IMR-90 (cell line): ENCODE data around the gene FBXO31. TPM values are rescaled to one million over a fixed set of nuclear protein-coding genes. Genes with fewer than 3 reads are reported as not detected.

Experiments
- ATAC-seq: fragments of 200-7000 bp; cut with Tn5 transposase; 2 replicates; pipeline ENCODE4 v1.9.1; 2020; ENCODE audit warnings: low read depth, mild to moderate bottlenecking, moderate library complexity
- BruUV-seq: library from RNA; stranded (reverse); fragments of 400-500 nt; replicated peaks from 2 replicates; lab custom pipeline; 2021; lab: Mats Ljungman, UMichigan
- CTCF ChIA-PET: fragments of 300-600 bp; formaldehyde crosslinking; extraction: SDS; loops from one replicate; lab custom pipeline; 2021; ENCODE audit warnings: antibody characterized with exemption; lab: Yijun Ruan, JAX
- POLR2A ChIA-PET: fragments of 300-600 bp; sonication (Branson Sonifier 250); formaldehyde crosslinking; loops from one replicate; lab custom pipeline; 2022; ENCODE audit warnings: antibody characterized with exemption; ENCODE audit not compliant: unreplicated experiment; lab: Charles Lee
- DNase-seq: peaks from one replicate; pipeline ENCODE4 v3.0.0; 2013
- H2AFZ ChIP-seq: replicated peaks from 2 replicates; pipeline ENCODE3; 2013; ENCODE audit warnings: low read length, mild to moderate bottlenecking; ENCODE audit not compliant: poor library complexity
- H2AK5ac ChIP-seq: 2 replicates; pipeline ENCODE4 v1.6.1; 2013; ENCODE audit warnings: low read depth, low read length, inconsistent platforms
- H2AK9ac ChIP-seq: replicated peaks from 2 replicates; pipeline ENCODE3; 2013; ENCODE audit warnings: mild to moderate bottlenecking, low read depth, low read length, moderate library complexity; ENCODE audit not compliant: poor library complexity
- H2BK120ac ChIP-seq: 2 replicates; pipeline ENCODE4 v1.6.1; 2013; ENCODE audit warnings: low read depth, low read length, inconsistent platforms
- H2BK15ac ChIP-seq: 3 replicates; pipeline ENCODE4 v1.6.1; 2013; ENCODE audit warnings: low read depth, low read length, inconsistent platforms
- H2BK20ac ChIP-seq: 2 replicates; pipeline ENCODE4 v1.6.1; 2013; ENCODE audit warnings: low read depth, mild to moderate bottlenecking, inconsistent platforms, low read length, moderate library complexity
- H2BK5ac ChIP-seq: 2 replicates; pipeline ENCODE4 v1.6.1; 2013; ENCODE audit warnings: mild to moderate bottlenecking, low read depth, low read length, inconsistent platforms; ENCODE audit not compliant: poor library complexity, severe bottlenecking
- H3K14ac ChIP-seq: replicated peaks from 2 replicates; pipeline ENCODE4 v1.6.1; 2013; ENCODE audit warnings: low read depth, low read length, inconsistent platforms
- H3K18ac ChIP-seq: 2 replicates; pipeline ENCODE4 v1.6.1; 2013; ENCODE audit warnings: low read depth, low read length, control low read depth
- H3K23ac ChIP-seq: 2 replicates; pipeline ENCODE4 v1.6.1; 2013; ENCODE audit warnings: low read depth, low read length, inconsistent platforms
- H3K27ac ChIP-seq: 2 replicates; pipeline ENCODE4 v1.5.1; 2013; ENCODE audit warnings: mild to moderate bottlenecking, control low read depth, low read length; ENCODE audit not compliant: insufficient read depth
- H3K27me3 ChIP-seq: 2 replicates; pipeline ENCODE4 v1.6.1; 2013; ENCODE audit warnings: low read length; ENCODE audit not compliant: control insufficient read depth, insufficient read depth
- H3K36me3 ChIP-seq: 2 replicates; pipeline ENCODE4 v1.6.1; 2013; ENCODE audit warnings: low read length, mixed read lengths; ENCODE audit not compliant: control insufficient read depth, insufficient read depth
- H3K4ac ChIP-seq: 2 replicates; pipeline ENCODE4 v1.6.1; 2013; ENCODE audit warnings: low read depth, low read length, inconsistent platforms
- H3K4me1 ChIP-seq: 2 replicates; pipeline ENCODE4 v1.6.1; 2013; ENCODE audit warnings: low read length, mixed read lengths; ENCODE audit not compliant: control insufficient read depth, insufficient read depth
- H3K4me2 ChIP-seq: 2 replicates; pipeline ENCODE4 v1.6.1; 2013; ENCODE audit warnings: low read depth, mild to moderate bottlenecking, control low read depth, low read length, moderate library complexity
- H3K4me3 ChIP-seq: 2 replicates; pipeline ENCODE4 v1.5.1; 2013; ENCODE audit warnings: low read depth, mild to moderate bottlenecking, control low read depth, low read length, moderate library complexity; ENCODE audit not compliant: insufficient read depth
- H3K56ac ChIP-seq: 2 replicates; pipeline ENCODE4 v1.6.1; 2013; ENCODE audit warnings: low read length, inconsistent platforms; ENCODE audit not compliant: insufficient read depth; ENCODE audit errors: extremely low read depth
- H3K79me1 ChIP-seq, 2 experiments: 2 replicates each; pipeline ENCODE4 v1.6.1; 2013; ENCODE audit warnings: low read length in 2 of 2, inconsistent platforms in 1 of 2, low read depth in 1 of 2
- H3K9ac ChIP-seq: 2 replicates; pipeline ENCODE4 v1.6.1; 2013; ENCODE audit warnings: low read depth, low read length, control low read depth
- H3K9me1 ChIP-seq: 2 replicates; pipeline ENCODE4 v1.6.1; 2013; ENCODE audit warnings: low read length, inconsistent platforms; ENCODE audit not compliant: insufficient read depth
- H3K9me3 ChIP-seq: 2 replicates; pipeline ENCODE4 v1.6.1; 2013; ENCODE audit warnings: low read length; ENCODE audit not compliant: control insufficient read depth, insufficient read depth
- H4K20me1 ChIP-seq: 2 replicates; pipeline ENCODE4 v1.6.1; 2013; ENCODE audit warnings: low read length, inconsistent platforms; ENCODE audit not compliant: insufficient read depth
- H4K5ac ChIP-seq: 2 replicates; pipeline ENCODE4 v1.6.1; 2013; ENCODE audit warnings: mild to moderate bottlenecking, low read depth, low read length, control low read depth
- H4K8ac ChIP-seq, 2 experiments: 2 replicates each; pipeline ENCODE4 v1.6.1; 2013; ENCODE audit warnings: low read depth in 2 of 2, low read length in 2 of 2, control low read depth in 1 of 2, inconsistent platforms in 1 of 2
- H4K91ac ChIP-seq: 2 replicates; pipeline ENCODE4 v1.6.1; 2013; ENCODE audit warnings: low read depth, low read length, inconsistent platforms; ENCODE audit not compliant: insufficient read depth
- BHLHE40 ChIP-seq: fragments of 150-350 bp; IDR thresholded peaks from 2 replicates; pipeline ENCODE4 v1.6.1; 2016; ENCODE audit warnings: mild to moderate bottlenecking, low read depth, low read length
- CEBPB ChIP-seq: IDR thresholded peaks from 2 replicates; pipeline ENCODE4 v1.6.1; 2012; ENCODE audit warnings: low read depth, low read length, improper control_type of control experiment
- CHD1 ChIP-seq: IDR thresholded peaks from 2 replicates; pipeline ENCODE4 v1.6.1; 2012; ENCODE audit warnings: low read depth, low read length, improper control_type of control experiment
- FOS ChIP-seq: fragments of 150-350 bp; IDR thresholded peaks from 2 replicates; pipeline ENCODE4 v1.6.1; 2016; ENCODE audit warnings: low read depth, low read length
- MAFK ChIP-seq: IDR thresholded peaks from 2 replicates; pipeline ENCODE4 v1.6.1; 2012; ENCODE audit warnings: low read depth, low read length, improper control_type of control experiment
- MAZ ChIP-seq: IDR thresholded peaks from 2 replicates; pipeline ENCODE4 v1.6.1; 2012; ENCODE audit warnings: low read depth, mild to moderate bottlenecking, low read length, improper control_type of control experiment, moderate library complexity, borderline replicate concordance
- MXI1 ChIP-seq: IDR thresholded peaks from 2 replicates; pipeline ENCODE4 v1.6.1; 2012; ENCODE audit warnings: low read depth, mild to moderate bottlenecking, low read length, moderate library complexity, borderline replicate concordance
- NFE2L2 ChIP-seq: fragments of 150-350 bp; IDR thresholded peaks from 2 replicates; pipeline ENCODE4 v1.6.1; 2016; ENCODE audit warnings: low read depth, mild to moderate bottlenecking, low read length
- POLR2A ChIP-seq: IDR thresholded peaks from 2 replicates; pipeline ENCODE4 v1.6.1; 2012; ENCODE audit warnings: mild to moderate bottlenecking, low read depth, low read length
- RAD21 ChIP-seq: IDR thresholded peaks from 2 replicates; pipeline ENCODE4 v1.6.1; 2012; ENCODE audit warnings: low read length, improper control_type of control experiment
- RCOR1 ChIP-seq: IDR thresholded peaks from 2 replicates; pipeline ENCODE4 v1.6.1; 2012; ENCODE audit warnings: mild to moderate bottlenecking, low read length, improper control_type of control experiment; ENCODE audit not compliant: insufficient replicate concordance
- RFX5 ChIP-seq: IDR thresholded peaks from 2 replicates; pipeline ENCODE4 v1.8.0; 2012; ENCODE audit warnings: low read depth, mild to moderate bottlenecking, low read length, moderate library complexity
- SMC3 ChIP-seq: fragments of 150-350 bp; IDR thresholded peaks from 2 replicates; pipeline ENCODE4 v1.6.1; 2016; ENCODE audit warnings: low read depth, mild to moderate bottlenecking, antibody characterized with exemption, low read length, moderate library complexity
- WGBS, 2 experiments: methylation state at CpG; one replicate each; pipeline versions ENCODE4 v1.1.5 to v1.1.7; 2013; ENCODE audit warnings: missing lambda C conversion rate in 2 of 2; ENCODE audit not compliant: insufficient read length in 1 of 2; ENCODE audit errors: extremely low coverage in 2 of 2; 5-methylcytosine and 5-hydroxymethylcytosine counted together
- dilution Hi-C: fragments of 300-500 bp; cut with HindIII; formaldehyde crosslinking; loops from one replicate; pipeline ENCODE4 v1.14.3; 2018; ENCODE audit warnings: low sequenced_read_pairs; ENCODE audit not compliant: unreplicated experiment
- in situ Hi-C: fragments of 300-500 bp; cut with MboI; formaldehyde crosslinking; loops from 3 replicates; pipeline ENCODE4 v1.14.3; 2019; ENCODE audit warnings: low sequenced_read_pairs, inconsistent platforms, mixed read lengths
- intact Hi-C: fragments of 100-400 bp; cut with micrococcal nuclease; formaldehyde crosslinking; loops from 2 replicates; pipeline ENCODE4 v1.10.0; 2022
- polyA plus RNA-seq, 3 experiments: library from polyadenylated mRNA; depleted of rRNA; stranded (reverse); fragments of >200 nt; gene quantifications; 2 replicates each; pipeline ENCODE4 v1.2.3, GENCODE V29; 2012; ENCODE audit warnings: low replicate concordance in 1 of 3
- total RNA-seq: library from RNA; depleted of rRNA; stranded (reverse); fragments of >200 nt; gene quantifications from 2 replicates; pipeline ENCODE4 v1.2.3, GENCODE V29; 2012
- TF ChIP-seq, protein P1 (sequence below): fragments of 150-350 bp; IDR thresholded peaks from 2 replicates; pipeline ENCODE4 v1.6.1; 2016; ENCODE audit warnings: low read depth, mild to moderate bottlenecking, low read length, moderate library complexity, borderline replicate concordance
- TF ChIP-seq, protein P2 (sequence below): fragments of 150-350 bp; IDR thresholded peaks from 2 replicates; pipeline ENCODE4 v1.6.1; 2017; ENCODE audit warnings: mild to moderate bottlenecking, antibody characterized with exemption, low read length, low read depth
- TF ChIP-seq, protein P3 (sequence below): conservative IDR thresholded peaks from 2 replicates; pipeline ENCODE4 v1.5.1; 2012; ENCODE audit warnings: mild to moderate bottlenecking, low read depth, low read length, improper control_type of control experiment

The FBXO31 gene
- total and polyA plus RNA-seq, 2 of the 4 experiments (the other 2 are of a cell fraction) = 10.4 to 16.9 TPM

DNA sequence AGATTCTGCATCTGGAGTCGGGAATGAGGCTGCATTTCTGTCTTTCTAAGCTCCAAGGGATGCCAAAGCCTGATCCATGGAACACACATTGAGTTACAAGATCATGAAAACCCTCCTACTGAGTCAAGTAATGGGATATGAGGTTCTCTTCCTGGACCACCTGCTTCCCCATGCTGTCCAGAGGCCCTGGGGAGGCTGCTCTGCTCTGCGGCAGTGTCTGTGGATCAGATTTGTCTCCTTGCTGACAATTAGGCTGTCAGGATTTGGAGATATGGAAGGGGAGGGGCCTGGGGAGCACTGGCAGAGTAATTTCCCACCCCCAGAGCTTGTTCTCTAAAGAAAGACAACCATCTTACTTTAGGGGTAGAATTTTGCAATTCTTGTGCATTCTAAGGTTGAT lies 99.4 kb downstream of the FBXO31 start:
- no peak overlapping the region for H3K4ac ChIP-seq
- H3K9me1 ChIP-seq = peaks cover under 1% of the 10 kb centered on the region; the same call in 1 of the 2 replicates
- peaks cover 18% of the 10 kb centered on the region for H3K27me3 ChIP-seq
- intact Hi-C loops (no loop called here), in situ Hi-C loops (no loop called here), dilution Hi-C loops (no loop called here)
- no peak overlapping the region for H3K9ac ChIP-seq
- H2BK15ac ChIP-seq = no peak overlapping the region
- no peak overlapping the region for H3K14ac ChIP-seq
- H3K4me2 ChIP-seq = no peak overlapping the region
- CTCF ChIA-PET = no interaction called here
- H3K36me3 ChIP-seq = no peaks in the 10 kb centered on the region
- no peak overlapping the region for H2BK5ac ChIP-seq
- no peak overlapping the region for H4K91ac ChIP-seq
- H3K9me3 ChIP-seq = peaks cover 2% of the 10 kb centered on the region; the same call in 1 of the 2 replicates
- no peak overlapping the region for H4K8ac ChIP-seq
- H2BK20ac ChIP-seq = no peak overlapping the region
- no peak overlapping the region for H2AK9ac ChIP-seq
- H2BK120ac ChIP-seq = no peak overlapping the region
- H3K18ac ChIP-seq = no peak overlapping the region
- H3K4me3 ChIP-seq = no peak overlapping the region
- DNase-seq (no peak), ATAC-seq (no peak)
- POLR2A ChIA-PET = no interaction called here
- no peak overlapping the region for H4K5ac ChIP-seq
- no peak overlapping the region for H2AK5ac ChIP-seq
- no TSS peak for BruUV-seq
- H2AFZ ChIP-seq = peak overlapping the region; percentile 8
- TF ChIP-seq RCOR1 (no peak), FOS (no peak), CHD1 (no peak), BHLHE40 (no peak), RAD21 (no peak), NFE2L2 (no peak), CEBPB (no peak), SMC3 (no peak), MAZ (no peak), MAFK (no peak), RFX5 (no peak), POLR2A (no peak), MXI1 (no peak)
- TF ChIP-seq, protein P1, sequence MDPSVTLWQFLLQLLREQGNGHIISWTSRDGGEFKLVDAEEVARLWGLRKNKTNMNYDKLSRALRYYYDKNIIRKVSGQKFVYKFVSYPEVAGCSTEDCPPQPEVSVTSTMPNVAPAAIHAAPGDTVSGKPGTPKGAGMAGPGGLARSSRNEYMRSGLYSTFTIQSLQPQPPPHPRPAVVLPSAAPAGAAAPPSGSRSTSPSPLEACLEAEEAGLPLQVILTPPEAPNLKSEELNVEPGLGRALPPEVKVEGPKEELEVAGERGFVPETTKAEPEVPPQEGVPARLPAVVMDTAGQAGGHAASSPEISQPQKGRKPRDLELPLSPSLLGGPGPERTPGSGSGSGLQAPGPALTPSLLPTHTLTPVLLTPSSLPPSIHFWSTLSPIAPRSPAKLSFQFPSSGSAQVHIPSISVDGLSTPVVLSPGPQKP = no peak
- TF ChIP-seq, protein P2, sequence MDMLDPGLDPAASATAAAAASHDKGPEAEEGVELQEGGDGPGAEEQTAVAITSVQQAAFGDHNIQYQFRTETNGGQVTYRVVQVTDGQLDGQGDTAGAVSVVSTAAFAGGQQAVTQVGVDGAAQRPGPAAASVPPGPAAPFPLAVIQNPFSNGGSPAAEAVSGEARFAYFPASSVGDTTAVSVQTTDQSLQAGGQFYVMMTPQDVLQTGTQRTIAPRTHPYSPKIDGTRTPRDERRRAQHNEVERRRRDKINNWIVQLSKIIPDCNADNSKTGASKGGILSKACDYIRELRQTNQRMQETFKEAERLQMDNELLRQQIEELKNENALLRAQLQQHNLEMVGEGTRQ = no peak
- TF ChIP-seq, protein P3, sequence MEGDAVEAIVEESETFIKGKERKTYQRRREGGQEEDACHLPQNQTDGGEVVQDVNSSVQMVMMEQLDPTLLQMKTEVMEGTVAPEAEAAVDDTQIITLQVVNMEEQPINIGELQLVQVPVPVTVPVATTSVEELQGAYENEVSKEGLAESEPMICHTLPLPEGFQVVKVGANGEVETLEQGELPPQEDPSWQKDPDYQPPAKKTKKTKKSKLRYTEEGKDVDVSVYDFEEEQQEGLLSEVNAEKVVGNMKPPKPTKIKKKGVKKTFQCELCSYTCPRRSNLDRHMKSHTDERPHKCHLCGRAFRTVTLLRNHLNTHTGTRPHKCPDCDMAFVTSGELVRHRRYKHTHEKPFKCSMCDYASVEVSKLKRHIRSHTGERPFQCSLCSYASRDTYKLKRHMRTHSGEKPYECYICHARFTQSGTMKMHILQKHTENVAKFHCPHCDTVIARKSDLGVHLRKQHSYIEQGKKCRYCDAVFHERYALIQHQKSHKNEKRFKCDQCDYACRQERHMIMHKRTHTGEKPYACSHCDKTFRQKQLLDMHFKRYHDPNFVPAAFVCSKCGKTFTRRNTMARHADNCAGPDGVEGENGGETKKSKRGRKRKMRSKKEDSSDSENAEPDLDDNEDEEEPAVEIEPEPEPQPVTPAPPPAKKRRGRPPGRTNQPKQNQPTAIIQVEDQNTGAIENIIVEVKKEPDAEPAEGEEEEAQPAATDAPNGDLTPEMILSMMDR = no peak
- WGBS, 2 experiments = no CpG with 5 or more reads among the region's 2 CpGs
- peaks cover 5% of the 10 kb centered on the region for H4K20me1 ChIP-seq
- H3K23ac ChIP-seq = no peak overlapping the region
- no peak overlapping the region for H3K56ac ChIP-seq
- no peaks in the 10 kb centered on the region for H3K79me1 ChIP-seq
- peaks cover under 1% of the 10 kb centered on the region; the same call in 1 of the 2 replicates for H3K4me1 ChIP-seq
- H3K27ac ChIP-seq = no peak overlapping the region
